AG04450 (cell line): ENCODE results near the gene ACTN2. TPM values are rescaled to one million over a fixed set of nuclear protein-coding genes. Genes with fewer than 3 reads are reported as not detected.

Experiments
- CTCF ChIA-PET: fragments of 300-600, 350-600 bp; formaldehyde crosslinking; extraction: SDS; loops from one replicate; lab custom pipeline; 2022; ENCODE audit warnings: antibody characterized with exemption, inconsistent platforms; lab: Charles Lee
- POLR2A ChIA-PET: fragments of 350-600 bp; formaldehyde crosslinking; extraction: SDS; loops from one replicate; lab custom pipeline; 2021; ENCODE audit warnings: antibody characterized with exemption, inconsistent platforms; lab: Yijun Ruan, JAX
- DNase-seq: peaks from one replicate; pipeline ENCODE4 v3.0.0-alpha.2; 2011; ENCODE audit warnings: low read depth, low spot score
- H3K27ac ChIP-seq: one replicate; pipeline ENCODE4 v1.5.1; 2012; ENCODE audit warnings: low read depth, low read length, control low read depth
- H3K27me3 ChIP-seq: one replicate; pipeline ENCODE4 v1.6.0; 2012; ENCODE audit warnings: low read length; ENCODE audit not compliant: control insufficient read depth, insufficient read depth
- H3K4me3 ChIP-seq: 2 replicates; pipeline ENCODE4 v1.5.1; 2011; ENCODE audit warnings: mild to moderate bottlenecking, low read depth, low read length, control low read depth
- H3K9me3 ChIP-seq: 2 replicates; pipeline ENCODE4 v1.5.1; 2012; ENCODE audit warnings: low read length; ENCODE audit not compliant: control insufficient read depth, insufficient read depth
- CTCF ChIP-seq: IDR thresholded peaks from 2 replicates; pipeline ENCODE4 v1.5.1; 2011; ENCODE audit warnings: low read depth, low read length, control low read depth, inconsistent platforms
- polyA plus RNA-seq: library from polyadenylated mRNA; depleted of rRNA; stranded (reverse); fragments of >200 nt; gene quantifications from 2 replicates; pipeline ENCODE4 v1.2.3, GENCODE V29; 2011

Gene ACTN2
- polyA plus RNA-seq, 1 experiment, result not detected

GRCh38 chr1:236795757-236796667 lies 109.7 kb downstream of the ACTN2 start:
- peak overlapping the region; percentile 68 for H3K27ac ChIP-seq
- peak overlapping the region; percentile 65 for H3K4me3 ChIP-seq
- no peak for TF ChIP-seq CTCF
- no peaks in the 10 kb centered on the region for H3K27me3 ChIP-seq
- CTCF ChIA-PET, result interaction anchor here (0.5 to 1.4 kb wide), 3 partner anchors 37 to 187 kb away, joined by 3 to 7 read pairs (median 6); no protein-coding TSS in a partner anchor
- DNase-seq, result no peak
- no peaks in the 10 kb centered on the region for H3K9me3 ChIP-seq
- POLR2A ChIA-PET, result no interaction called here

- Histone ChIP-seq H3K4me3 (no peak overlapping the region), H3K27me3 (no peaks in the 10 kb centered on the region), H3K27ac (no peak overlapping the region), H3K9me3 (no peaks in the 10 kb centered on the region)
- no peak for DNase-seq
- CTCF ChIA-PET, result interaction anchor here (0.7 kb wide), 1 partner anchor 1792 kb away, joined by 3 read pairs; no protein-coding TSS in a partner anchor
- POLR2A ChIA-PET, result no interaction called here
- TF ChIP-seq CTCF, result no peak
These were observed 112.7 kb downstream of the ACTN2 start for GRCh38 chr1:236799001-236799400.

- CTCF ChIA-PET, result interaction anchor here (0.5 to 1.9 kb wide), 3 partner anchors 41 to 561 kb away, joined by 4 to 9 read pairs (median 6); no protein-coding TSS in a partner anchor
- no peak for DNase-seq
- no peaks in the 10 kb centered on the region for H3K27me3 ChIP-seq
- H3K4me3 ChIP-seq, result no peak overlapping the region
- TF ChIP-seq CTCF, result no peak
- H3K27ac ChIP-seq, result no peak overlapping the region
- H3K9me3 ChIP-seq, result no peaks in the 10 kb centered on the region
- POLR2A ChIA-PET, result no interaction called here
These were observed 113.8 kb downstream of the ACTN2 start for GRCh38 chr1:236800002-236800620.

GRCh38 chr1:236800623-236801022 lies 114.3 kb downstream of the ACTN2 start:
- Histone ChIP-seq H3K27ac (no peak overlapping the region), H3K4me3 (no peak overlapping the region), H3K9me3 (no peaks in the 10 kb centered on the region), H3K27me3 (no peaks in the 10 kb centered on the region)
- DNase-seq, result no peak
- POLR2A ChIA-PET, result no interaction called here
- CTCF ChIA-PET, result interaction anchor here (1.2 to 1.9 kb wide), 2 partner anchors 41 to 68 kb away, joined by 4 to 6 read pairs; no protein-coding TSS in a partner anchor
- no peak for TF ChIP-seq CTCF

DNA sequence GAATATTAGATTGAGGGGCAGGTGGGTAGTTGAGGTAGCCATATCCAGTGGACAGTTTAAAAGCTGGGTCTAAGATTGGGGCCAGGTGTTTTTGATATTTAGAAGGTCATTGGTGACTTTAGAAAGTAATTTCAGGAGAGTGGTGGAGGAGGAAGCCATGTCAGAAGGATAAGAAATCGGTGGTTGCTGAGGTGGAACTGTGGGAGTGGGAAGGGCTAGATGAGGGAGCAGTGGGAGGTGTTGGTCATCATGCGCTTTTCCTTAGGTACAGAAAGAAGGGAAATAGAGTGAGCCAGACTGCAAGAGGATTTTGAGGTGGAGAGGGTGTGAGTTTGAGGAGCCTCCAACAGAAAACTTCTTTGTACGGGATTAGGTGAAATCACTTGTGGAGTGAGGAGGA lies 116.0 kb downstream of the ACTN2 start:
- H3K27me3 ChIP-seq, result no peaks in the 10 kb centered on the region
- ChIA-PET CTCF (interaction anchor here (1.1 to 1.9 kb wide), 2 partner anchors 43 kb away, joined by 3 to 6 read pairs; no protein-coding TSS in a partner anchor), POLR2A (no interaction called here)
- no peak overlapping the region for H3K27ac ChIP-seq
- H3K4me3 ChIP-seq, result no peak overlapping the region
- no peak for DNase-seq
- H3K9me3 ChIP-seq, result no peaks in the 10 kb centered on the region
- no peak for TF ChIP-seq CTCF
